ENCODE measurements around the gene DNAJB13.
"Not testable (repeated sequence)": the region's sequence is repeated elsewhere in the genome, so short reads cannot be mapped to it uniquely, and the experiment has no call there.

DNAJB13 gene

GRCh38 chr11:73936047-73936446, 14.8 kb upstream of the DNAJB13 start:
- H3K27me3 ChIP-seq (ENCODE audit: control insufficient read depth, insufficient read depth, low read length), result not testable (repeated sequence)

GRCh38 chr11:73939096-73939495, 11.7 kb upstream of the DNAJB13 start:
- Histone ChIP-seq H3K9ac (ENCODE audit: low read length) (no peak overlapping the region), H3K4me3 (ENCODE audit: low read length) (no peak overlapping the region), H3K4me1 (ENCODE audit: control insufficient read depth, low read depth, low read length) (no peaks in the 10 kb centered on the region), H3K27ac (ENCODE audit: low read length) (no peak overlapping the region), H3K27me3 (ENCODE audit: control insufficient read depth, insufficient read depth, low read length) (no peaks in the 10 kb centered on the region), H3K9me3 (ENCODE audit: control insufficient read depth, low read depth, low read length) (no peaks in the 10 kb centered on the region), H3K36me3 (ENCODE audit: control insufficient read depth, low read depth, low read length) (peaks cover under 1% of the 10 kb centered on the region)

More at GRCh38 chr11:73936047-73936446, 14.8 kb upstream of the DNAJB13 start:
- not testable (repeated sequence) for H3K9me3 ChIP-seq (ENCODE audit: control insufficient read depth, low read depth, low read length); H3K4me3 ChIP-seq (ENCODE audit: low read length); H3K36me3 ChIP-seq (ENCODE audit: control insufficient read depth, low read depth, low read length); H3K27ac ChIP-seq (ENCODE audit: low read length); H3K4me1 ChIP-seq (ENCODE audit: control insufficient read depth, low read depth, low read length); H3K9ac ChIP-seq (ENCODE audit: low read length)

GRCh38 chr11:73940801-73941570, 9.8 kb upstream of the DNAJB13 start:
- Histone ChIP-seq H3K9me3 (ENCODE audit: control insufficient read depth, low read depth, low read length) (no peaks in the 10 kb centered on the region), H3K4me3 (ENCODE audit: low read length) (no peak overlapping the region), H3K4me1 (ENCODE audit: control insufficient read depth, low read depth, low read length) (no peaks in the 10 kb centered on the region), H3K27ac (ENCODE audit: low read length) (no peak overlapping the region), H3K9ac (ENCODE audit: low read length) (no peak overlapping the region), H3K36me3 (ENCODE audit: control insufficient read depth, low read depth, low read length) (no peaks in the 10 kb centered on the region), H3K27me3 (ENCODE audit: control insufficient read depth, insufficient read depth, low read length) (no peaks in the 10 kb centered on the region)

GRCh38 chr11:73942010-73942409, 8.8 kb upstream of the DNAJB13 start:
- no peak overlapping the region for H3K27ac ChIP-seq (ENCODE audit: low read length)
- no peaks in the 10 kb centered on the region for H3K9me3 ChIP-seq (ENCODE audit: control insufficient read depth, low read depth, low read length)
- no peaks in the 10 kb centered on the region for H3K36me3 ChIP-seq (ENCODE audit: control insufficient read depth, low read depth, low read length)
- H3K27me3 ChIP-seq (ENCODE audit: control insufficient read depth, insufficient read depth, low read length), result no peaks in the 10 kb centered on the region
- H3K4me1 ChIP-seq (ENCODE audit: control insufficient read depth, low read depth, low read length), result no peaks in the 10 kb centered on the region
- no peak overlapping the region for H3K9ac ChIP-seq (ENCODE audit: low read length)
- no peak overlapping the region for H3K4me3 ChIP-seq (ENCODE audit: low read length)

GRCh38 chr11:73944085-73944484, 6.7 kb upstream of the DNAJB13 start:
- H3K4me1 ChIP-seq (ENCODE audit: control insufficient read depth, low read depth, low read length), result no peaks in the 10 kb centered on the region
- H3K27me3 ChIP-seq (ENCODE audit: control insufficient read depth, insufficient read depth, low read length), result no peaks in the 10 kb centered on the region
- H3K9me3 ChIP-seq (ENCODE audit: control insufficient read depth, low read depth, low read length), result no peaks in the 10 kb centered on the region
- H3K4me3 ChIP-seq (ENCODE audit: low read length), result no peak overlapping the region
- no peak overlapping the region for H3K9ac ChIP-seq (ENCODE audit: low read length)
- no peak overlapping the region for H3K27ac ChIP-seq (ENCODE audit: low read length)
- no peaks in the 10 kb centered on the region for H3K36me3 ChIP-seq (ENCODE audit: control insufficient read depth, low read depth, low read length)

- Histone ChIP-seq H3K27me3 (ENCODE audit: control insufficient read depth, insufficient read depth, low read length) (no peaks in the 10 kb centered on the region), H3K9me3 (ENCODE audit: control insufficient read depth, low read depth, low read length) (no peaks in the 10 kb centered on the region), H3K4me1 (ENCODE audit: control insufficient read depth, low read depth, low read length) (no peaks in the 10 kb centered on the region), H3K36me3 (ENCODE audit: control insufficient read depth, low read depth, low read length) (no peaks in the 10 kb centered on the region), H3K27ac (ENCODE audit: low read length) (no peak overlapping the region), H3K9ac (ENCODE audit: low read length) (no peak overlapping the region), H3K4me3 (ENCODE audit: low read length) (no peak overlapping the region)
Observed at GRCh38 chr11:73944901-73945300, 5.9 kb upstream of the DNAJB13 start.

- Histone ChIP-seq H3K27ac (ENCODE audit: low read length) (no peak overlapping the region), H3K27me3 (ENCODE audit: control insufficient read depth, insufficient read depth, low read length) (no peaks in the 10 kb centered on the region), H3K36me3 (ENCODE audit: control insufficient read depth, low read depth, low read length) (no peaks in the 10 kb centered on the region)
Observed at GRCh38 chr11:73945396-73945795, 5.4 kb upstream of the DNAJB13 start.

GRCh38 chr11:73946798-73947458, 3.9 kb upstream of the DNAJB13 start:
- Histone ChIP-seq H3K36me3 (ENCODE audit: control insufficient read depth, low read depth, low read length) (no peaks in the 10 kb centered on the region), H3K27ac (ENCODE audit: low read length) (no peak overlapping the region), H3K4me1 (ENCODE audit: control insufficient read depth, low read depth, low read length) (no peaks in the 10 kb centered on the region), H3K9ac (ENCODE audit: low read length) (no peak overlapping the region), H3K27me3 (ENCODE audit: control insufficient read depth, insufficient read depth, low read length) (no peaks in the 10 kb centered on the region), H3K4me3 (ENCODE audit: low read length) (no peak overlapping the region), H3K9me3 (ENCODE audit: control insufficient read depth, low read depth, low read length) (no peaks in the 10 kb centered on the region)

More at GRCh38 chr11:73945396-73945795, 5.4 kb upstream of the DNAJB13 start:
- Histone ChIP-seq H3K9ac (ENCODE audit: low read length) (no peak overlapping the region), H3K4me1 (ENCODE audit: control insufficient read depth, low read depth, low read length) (no peaks in the 10 kb centered on the region), H3K4me3 (ENCODE audit: low read length) (no peak overlapping the region), H3K9me3 (ENCODE audit: control insufficient read depth, low read depth, low read length) (no peaks in the 10 kb centered on the region)

- no peaks in the 10 kb centered on the region for H3K4me1 ChIP-seq (ENCODE audit: control insufficient read depth, low read depth, low read length)
- H3K36me3 ChIP-seq (ENCODE audit: control insufficient read depth, low read depth, low read length), result no peaks in the 10 kb centered on the region
- H3K27ac ChIP-seq (ENCODE audit: low read length), result no peak overlapping the region
- H3K9ac ChIP-seq (ENCODE audit: low read length), result no peak overlapping the region
- no peak overlapping the region for H3K4me3 ChIP-seq (ENCODE audit: low read length)
- H3K27me3 ChIP-seq (ENCODE audit: control insufficient read depth, insufficient read depth, low read length), result no peaks in the 10 kb centered on the region
- no peaks in the 10 kb centered on the region for H3K9me3 ChIP-seq (ENCODE audit: control insufficient read depth, low read depth, low read length)
Observed at GRCh38 chr11:73949246-73949645, 1.6 kb upstream of the DNAJB13 start.

- H3K27me3 ChIP-seq (ENCODE audit: control insufficient read depth, insufficient read depth, low read length), result no peaks in the 10 kb centered on the region
- H3K9me3 ChIP-seq (ENCODE audit: control insufficient read depth, low read depth, low read length), result no peaks in the 10 kb centered on the region
- no peaks in the 10 kb centered on the region for H3K36me3 ChIP-seq (ENCODE audit: control insufficient read depth, low read depth, low read length)
- no peak overlapping the region for H3K4me3 ChIP-seq (ENCODE audit: low read length)
- H3K27ac ChIP-seq (ENCODE audit: low read length), result no peak overlapping the region
- H3K9ac ChIP-seq (ENCODE audit: low read length), result no peak overlapping the region
- H3K4me1 ChIP-seq (ENCODE audit: control insufficient read depth, low read depth, low read length), result no peaks in the 10 kb centered on the region
Observed at GRCh38 chr11:73949912-73950311, 914 bp upstream of the DNAJB13 start.

- no peak overlapping the region for H3K9ac ChIP-seq (ENCODE audit: low read length)
- no peak overlapping the region for H3K4me3 ChIP-seq (ENCODE audit: low read length)
- H3K4me1 ChIP-seq (ENCODE audit: control insufficient read depth, low read depth, low read length), result no peaks in the 10 kb centered on the region
- H3K27ac ChIP-seq (ENCODE audit: low read length), result no peak overlapping the region
- H3K9me3 ChIP-seq (ENCODE audit: control insufficient read depth, low read depth, low read length), result no peaks in the 10 kb centered on the region
- H3K36me3 ChIP-seq (ENCODE audit: control insufficient read depth, low read depth, low read length), result no peaks in the 10 kb centered on the region
- no peaks in the 10 kb centered on the region for H3K27me3 ChIP-seq (ENCODE audit: control insufficient read depth, insufficient read depth, low read length)
Observed at GRCh38 chr11:73951797-73952196, 971 bp downstream of the DNAJB13 start.

Data from iPS-18a (cell line).